HG02763 (cell line): ENCODE results near the gene PCDHGA8.
A peak's percentile ranks its signal among the peaks of the same experiment; 100 is the strongest.
"Not testable (repeated sequence)": the region's sequence is repeated elsewhere in the genome, so short reads cannot be mapped to it uniquely, and the experiment has no call there.

Source experiments
- ATAC-seq: cut with Tn5 transposase; IDR thresholded peaks from one replicate; pipeline ENCODE4 v1.9.1; 2021; ENCODE audit warnings: mild to moderate bottlenecking, moderate library complexity; ENCODE audit not compliant: unreplicated experiment

The PCDHGA8 gene

GRCh38 chr5:141399555-141400258, 7.3 kb downstream of the PCDHGA8 start:
- no peak for ATAC-seq

- no peak for ATAC-seq
Measured at GRCh38 chr5:141402553-141403243, 10.3 kb downstream of the PCDHGA8 start, which contains the start of gene PCDHGA9. PCDHGA9 (plus strand) TSS chr5:141402778; CDS start chr5:141402953, 175 bp downstream.

DNA sequence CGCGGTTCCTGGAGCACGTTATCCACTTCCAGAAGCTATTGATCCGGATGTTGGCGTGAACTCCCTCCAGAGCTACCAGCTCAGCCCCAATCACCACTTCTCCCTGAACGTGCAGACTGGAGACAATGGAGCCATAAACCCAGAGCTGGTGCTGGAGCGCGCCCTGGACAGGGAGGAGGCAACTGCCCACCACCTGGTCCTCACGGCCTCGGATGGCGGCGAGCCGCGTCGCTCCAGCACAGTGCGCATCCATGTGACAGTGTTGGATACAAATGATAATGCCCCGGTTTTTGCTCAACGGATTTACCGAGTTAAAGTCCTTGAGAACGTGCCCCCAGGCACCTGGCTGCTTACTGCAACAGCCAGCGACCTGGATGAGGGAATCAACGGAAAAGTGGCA, 11.0 kb downstream of the PCDHGA8 start:
- ATAC-seq: no peak

DNA sequence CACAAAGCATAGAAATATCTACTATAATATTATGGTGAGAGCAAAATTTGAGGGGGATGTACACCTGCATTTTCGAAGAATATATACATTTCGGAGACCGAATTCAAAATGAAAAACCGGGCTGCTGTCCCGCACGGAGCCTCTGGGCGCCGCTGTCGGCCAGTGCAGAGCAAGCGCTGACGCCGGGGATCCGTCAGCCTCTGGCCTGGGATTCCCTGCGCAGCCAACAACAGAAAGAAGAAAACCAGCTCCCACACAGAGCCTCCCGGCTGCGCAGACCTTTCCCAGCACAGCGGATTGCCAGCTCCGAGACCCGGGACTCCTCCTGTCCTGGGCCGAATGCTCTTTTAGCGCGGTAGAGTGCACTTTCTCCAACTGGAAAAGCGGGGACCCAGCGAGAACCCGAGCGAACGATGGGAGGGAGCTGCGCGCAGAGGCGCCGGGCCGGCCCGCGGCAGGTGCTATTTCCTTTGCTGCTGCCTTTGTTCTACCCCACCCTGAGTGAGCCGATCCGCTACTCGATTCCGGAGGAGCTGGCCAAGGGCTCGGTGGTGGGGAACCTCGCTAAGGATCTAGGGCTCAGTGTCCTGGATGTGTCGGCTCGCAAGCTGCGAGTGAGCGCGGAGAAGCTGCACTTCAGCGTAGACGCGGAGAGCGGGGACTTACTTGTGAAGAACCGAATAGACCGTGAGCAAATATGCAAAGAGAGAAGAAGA, 15.5 kb downstream of the PCDHGA8 start, which contains the start of gene PCDHGB6:
TSS of gene PCDHGB6 (plus strand) at position 232 of the 716 bp plus-strand sequence. CDS start at position 414, 182 bp downstream.
- ATAC-seq: peak; percentile 65

DNA sequence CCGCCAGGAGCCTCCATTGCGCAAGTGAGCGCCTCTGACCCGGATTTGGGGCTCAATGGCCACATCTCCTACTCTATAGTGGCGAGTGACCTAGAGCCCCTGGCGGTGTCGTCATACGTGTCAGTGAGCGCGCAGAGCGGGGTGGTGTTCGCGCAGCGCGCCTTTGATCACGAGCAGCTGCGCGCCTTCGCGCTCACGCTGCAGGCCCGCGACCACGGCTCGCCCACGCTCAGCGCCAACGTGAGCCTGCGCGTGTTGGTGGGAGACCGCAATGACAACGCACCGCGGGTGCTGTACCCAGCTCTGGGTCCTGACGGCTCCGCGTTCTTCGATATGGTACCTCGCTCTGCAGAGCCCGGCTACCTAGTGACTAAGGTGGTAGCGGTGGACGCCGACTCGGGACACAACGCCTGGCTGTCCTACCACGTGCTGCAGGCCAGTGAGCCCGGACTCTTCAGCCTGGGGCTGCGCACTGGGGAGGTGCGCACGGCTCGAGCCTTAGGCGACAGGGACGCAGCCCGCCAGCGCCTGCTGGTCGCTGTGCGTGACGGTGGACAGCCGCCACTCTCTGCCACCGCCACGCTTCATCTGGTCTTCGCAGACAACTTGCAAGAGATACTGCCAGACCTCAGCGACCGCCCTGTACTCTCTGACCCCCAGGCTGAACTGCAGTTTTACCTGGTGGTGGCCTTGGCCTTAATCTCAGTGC, 17.3 kb downstream of the PCDHGA8 start:
- no peak for ATAC-seq

DNA sequence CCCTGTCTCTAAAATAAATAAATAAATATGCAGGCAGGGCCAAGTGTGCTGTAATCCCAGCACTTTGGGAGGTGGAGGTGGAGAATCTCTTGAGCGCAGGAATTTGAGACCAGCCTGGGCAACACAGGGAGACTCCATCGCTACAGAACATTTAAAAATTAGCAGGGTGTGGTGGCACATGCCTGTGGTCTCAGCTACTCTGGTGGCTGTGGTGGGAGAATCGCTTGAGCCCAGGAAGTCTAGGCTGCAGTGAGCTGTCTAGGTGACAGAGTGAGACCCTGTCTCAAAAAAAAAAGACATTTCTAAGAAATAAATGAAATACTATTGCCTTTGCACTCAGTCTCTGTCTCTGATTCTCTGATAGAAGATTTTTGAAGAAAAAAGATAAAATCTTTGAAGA, 19.1 kb downstream of the PCDHGA8 start:
- ATAC-seq: no peak

GRCh38 chr5:141412854-141413539, 20.6 kb downstream of the PCDHGA8 start, which contains the start of gene PCDHGA10:
PCDHGA10 (plus strand) TSS chr5:141412987; CDS start chr5:141413176, 189 bp downstream.
- peak; percentile 57 for ATAC-seq

- ATAC-seq: no peak
Measured at GRCh38 chr5:141413540-141414069, 21.2 kb downstream of the PCDHGA8 start.

DNA sequence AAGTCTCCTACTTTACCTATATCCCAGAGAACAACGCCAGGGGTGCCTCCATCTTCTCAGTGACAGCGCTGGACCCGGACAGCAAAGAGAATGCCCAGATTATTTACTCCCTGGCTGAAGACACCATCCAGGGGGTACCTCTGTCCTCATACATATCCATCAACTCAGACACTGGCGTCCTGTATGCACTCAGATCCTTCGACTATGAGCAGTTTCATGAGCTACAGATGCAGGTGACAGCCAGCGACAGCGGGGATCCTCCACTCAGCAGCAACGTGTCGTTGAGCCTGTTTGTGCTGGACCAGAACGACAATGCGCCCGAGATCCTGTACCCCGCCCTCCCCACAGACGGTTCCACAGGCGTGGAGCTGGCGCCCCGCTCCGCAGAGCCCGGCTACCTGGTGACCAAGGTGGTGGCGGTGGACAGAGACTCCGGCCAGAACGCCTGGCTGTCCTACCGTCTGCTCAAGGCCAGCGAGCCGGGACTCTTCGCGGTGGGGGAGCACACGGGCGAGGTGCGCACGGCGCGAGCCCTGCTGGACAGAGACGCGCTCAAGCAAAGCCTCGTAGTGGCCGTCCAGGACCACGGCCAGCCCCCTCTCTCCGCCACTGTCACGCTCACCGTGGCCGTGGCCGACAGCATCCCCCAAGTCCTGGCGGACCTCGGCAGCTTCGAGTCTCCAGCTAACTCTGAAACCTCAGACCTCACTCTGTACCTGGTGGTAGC, 22.3 kb downstream of the PCDHGA8 start:
- not testable (repeated sequence) for ATAC-seq

DNA sequence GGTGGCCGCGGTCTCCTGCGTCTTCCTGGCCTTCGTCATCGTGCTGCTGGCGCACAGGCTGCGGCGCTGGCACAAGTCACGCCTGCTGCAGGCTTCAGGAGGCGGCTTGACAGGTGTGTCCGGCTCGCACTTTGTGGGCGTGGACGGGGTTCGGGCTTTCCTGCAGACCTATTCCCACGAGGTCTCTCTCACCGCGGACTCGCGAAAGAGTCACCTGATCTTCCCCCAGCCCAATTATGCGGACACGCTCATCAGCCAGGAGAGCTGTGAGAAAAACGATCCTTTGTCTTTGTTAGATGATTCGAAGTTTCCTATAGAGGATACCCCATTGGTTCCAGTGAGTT, 22.8 kb downstream of the PCDHGA8 start:
- not testable (repeated sequence) for ATAC-seq

DNA sequence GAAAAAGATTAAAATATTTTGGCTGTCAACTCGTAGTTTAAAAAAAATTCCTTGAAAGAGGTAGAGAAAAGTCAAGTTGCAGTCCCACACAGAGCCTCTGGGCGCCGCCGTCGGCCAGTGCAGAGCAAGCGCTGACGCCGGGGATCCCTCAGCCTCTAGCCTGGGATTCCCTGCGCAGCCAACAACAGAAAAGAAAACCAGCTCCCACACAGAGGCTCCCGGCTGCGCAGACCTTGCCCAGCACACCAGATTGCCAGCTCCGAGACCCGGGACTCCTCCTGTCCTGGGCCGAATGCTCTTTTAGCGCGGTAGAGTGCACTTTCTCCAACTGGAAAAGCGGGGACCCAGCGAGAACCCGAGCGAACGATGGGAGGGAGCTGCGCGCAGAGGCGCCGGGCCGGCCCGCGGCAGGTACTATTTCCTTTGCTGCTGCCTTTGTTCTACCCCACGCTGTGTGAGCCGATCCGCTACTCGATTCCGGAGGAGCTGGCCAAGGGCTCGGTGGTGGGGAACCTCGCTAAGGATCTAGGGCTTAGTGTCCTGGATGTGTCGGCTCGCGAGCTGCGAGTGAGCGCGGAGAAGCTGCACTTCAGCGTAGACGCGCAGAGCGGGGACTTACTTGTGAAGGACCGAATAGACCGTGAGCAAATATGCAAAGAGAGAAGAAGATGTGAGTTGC, 25.2 kb downstream of the PCDHGA8 start, which contains the start of gene PCDHGB7:
TSS of gene PCDHGB7 (plus strand) at position 184 of the 679 bp plus-strand sequence. CDS start at position 367, 183 bp downstream.
- peak; percentile 63 for ATAC-seq

GRCh38 chr5:141419074-141419880, 26.8 kb downstream of the PCDHGA8 start:
- no peak for ATAC-seq

DNA sequence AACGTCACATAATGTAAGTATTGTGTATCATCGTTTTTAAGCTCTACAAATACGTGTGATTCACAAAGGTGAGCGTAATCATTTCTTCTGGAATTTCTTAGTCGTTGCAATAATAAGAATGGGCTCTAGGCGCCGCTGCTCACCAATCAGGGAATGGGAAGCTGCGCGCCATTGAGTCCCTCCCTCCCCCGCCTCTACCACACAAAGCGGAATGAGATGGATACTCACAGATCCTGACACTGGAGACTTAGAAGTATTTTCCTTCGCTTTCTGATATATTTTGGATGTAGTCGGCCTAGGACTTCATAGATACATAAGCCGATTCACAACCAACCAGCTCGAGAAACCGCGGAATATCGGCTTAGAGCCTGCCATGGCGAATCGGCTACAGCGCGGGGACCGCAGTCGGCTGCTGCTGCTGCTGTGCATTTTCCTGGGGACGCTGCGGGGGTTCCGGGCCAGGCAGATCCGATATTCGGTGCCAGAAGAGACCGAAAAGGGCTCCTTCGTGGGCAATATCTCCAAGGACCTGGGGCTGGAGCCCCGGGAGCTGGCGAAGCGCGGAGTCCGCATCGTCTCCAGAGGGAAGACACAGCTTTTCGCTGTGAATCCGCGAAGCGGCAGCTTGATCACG, 28.5 kb downstream of the PCDHGA8 start, which contains the start of gene PCDHGA11:
TSS of gene PCDHGA11 (plus strand) at position 197 of the 634 bp plus-strand sequence. CDS start at position 374, 177 bp downstream.
- ATAC-seq: no peak

DNA sequence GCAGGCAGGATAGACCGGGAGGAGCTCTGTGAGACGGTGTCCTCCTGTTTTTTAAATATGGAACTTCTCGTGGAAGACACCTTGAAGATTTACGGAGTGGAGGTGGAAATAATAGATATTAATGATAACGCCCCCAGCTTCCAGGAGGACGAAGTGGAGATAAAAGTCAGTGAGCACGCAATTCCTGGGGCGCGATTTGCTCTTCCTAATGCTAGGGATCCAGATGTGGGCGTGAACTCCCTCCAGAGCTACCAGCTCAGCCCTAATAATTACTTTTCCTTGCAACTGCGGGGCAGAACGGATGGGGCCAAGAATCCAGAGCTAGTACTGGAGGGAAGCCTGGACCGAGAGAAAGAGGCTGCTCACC, 29.0 kb downstream of the PCDHGA8 start:
- no peak for ATAC-seq

DNA sequence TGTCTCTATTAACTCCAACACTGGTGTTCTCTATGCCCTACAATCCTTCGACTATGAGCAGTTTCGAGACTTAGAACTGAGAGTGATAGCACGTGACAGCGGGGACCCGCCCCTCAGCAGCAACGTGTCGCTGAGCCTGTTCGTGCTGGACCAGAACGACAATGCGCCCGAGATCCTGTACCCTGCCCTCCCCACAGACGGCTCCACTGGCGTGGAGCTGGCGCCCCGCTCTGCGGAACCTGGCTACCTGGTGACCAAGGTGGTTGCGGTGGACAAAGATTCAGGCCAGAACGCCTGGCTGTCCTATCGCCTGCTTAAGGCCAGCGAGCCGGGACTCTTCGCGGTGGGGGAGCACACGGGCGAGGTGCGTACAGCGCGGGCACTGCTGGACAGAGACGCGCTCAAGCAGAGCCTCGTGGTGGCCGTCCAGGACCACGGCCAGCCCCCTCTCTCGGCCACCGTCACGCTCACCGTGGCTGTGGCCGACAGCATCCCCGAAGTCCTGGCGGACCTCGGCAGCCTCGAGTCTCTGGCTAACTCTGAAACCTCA, 30.4 kb downstream of the PCDHGA8 start:
- no peak for ATAC-seq

DNA sequence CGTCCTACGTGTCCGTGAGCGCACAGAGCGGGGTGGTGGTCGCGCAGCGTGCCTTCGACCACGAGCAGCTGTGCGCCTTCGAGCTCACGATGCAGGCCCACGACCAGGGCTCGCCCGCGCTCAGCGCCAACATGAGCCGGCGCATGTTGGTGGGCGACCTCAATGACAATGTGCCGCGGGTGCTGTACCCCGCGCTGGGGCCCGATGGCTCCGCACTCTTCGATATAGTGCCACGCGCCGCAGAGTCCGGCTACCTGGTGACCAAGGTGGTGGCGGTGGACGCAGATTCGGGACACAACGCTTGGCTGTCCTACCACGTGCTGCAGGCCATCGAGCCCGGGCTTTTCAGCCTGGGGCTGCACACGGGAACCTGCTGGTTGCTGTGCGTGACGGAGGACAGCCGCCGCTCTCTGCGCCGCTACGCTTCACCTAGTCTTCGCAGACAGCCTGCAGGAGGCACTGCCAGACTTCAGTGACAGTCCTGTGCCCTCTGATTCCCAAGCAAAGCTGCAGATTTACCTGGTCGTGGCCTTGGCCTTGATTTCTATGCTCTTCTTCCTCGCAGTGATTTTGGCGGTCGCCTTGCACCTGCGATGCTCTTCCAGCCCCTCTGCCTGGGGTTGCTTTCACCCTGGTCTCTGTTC, 35.5 kb downstream of the PCDHGA8 start:
- ATAC-seq: no peak
